Epithelial cell of esophagus (primary cell): Measurements from ENCODE around the gene EXOC3L1.

ENCODE experiments used
- DNase-seq: peaks from one replicate; pipeline ENCODE4 v3.0.0; 2010; ENCODE audit warnings: low read depth
- H3K4me3 ChIP-seq: 2 replicates; pipeline ENCODE4 v1.5.1; 2011; ENCODE audit warnings: mild to moderate bottlenecking, low read length, control low read depth
- TF ChIP-seq, protein P1 (sequence below): IDR thresholded peaks from 2 replicates; pipeline ENCODE4 v1.5.1; 2011; ENCODE audit warnings: low read depth, mild to moderate bottlenecking, low read length, control low read depth, inconsistent platforms; ENCODE audit not compliant: insufficient read depth; ENCODE audit errors: missing control alignments

Gene EXOC3L1

DNA sequence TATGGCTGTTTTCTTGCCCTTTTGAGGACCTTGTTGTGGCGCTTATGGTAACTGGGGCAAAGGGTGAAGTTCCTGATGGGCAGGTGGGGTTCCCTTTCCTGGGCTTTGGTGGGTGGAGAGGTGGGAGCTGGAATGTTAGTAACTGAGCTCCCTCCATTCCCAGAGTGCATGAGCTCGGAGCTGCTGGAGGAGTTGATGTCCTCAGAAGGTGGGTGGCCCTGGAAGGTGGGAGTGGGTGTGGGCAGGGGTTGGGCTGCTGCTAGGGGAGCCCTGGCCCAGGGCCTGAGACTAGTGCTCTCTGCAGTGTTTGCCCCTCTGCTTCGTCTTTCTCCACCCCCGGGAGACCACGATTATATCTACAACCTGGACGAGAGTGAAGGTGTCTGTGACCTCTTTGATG lies 7.8 kb upstream of the EXOC3L1 start:
- TF ChIP-seq, protein P1, sequence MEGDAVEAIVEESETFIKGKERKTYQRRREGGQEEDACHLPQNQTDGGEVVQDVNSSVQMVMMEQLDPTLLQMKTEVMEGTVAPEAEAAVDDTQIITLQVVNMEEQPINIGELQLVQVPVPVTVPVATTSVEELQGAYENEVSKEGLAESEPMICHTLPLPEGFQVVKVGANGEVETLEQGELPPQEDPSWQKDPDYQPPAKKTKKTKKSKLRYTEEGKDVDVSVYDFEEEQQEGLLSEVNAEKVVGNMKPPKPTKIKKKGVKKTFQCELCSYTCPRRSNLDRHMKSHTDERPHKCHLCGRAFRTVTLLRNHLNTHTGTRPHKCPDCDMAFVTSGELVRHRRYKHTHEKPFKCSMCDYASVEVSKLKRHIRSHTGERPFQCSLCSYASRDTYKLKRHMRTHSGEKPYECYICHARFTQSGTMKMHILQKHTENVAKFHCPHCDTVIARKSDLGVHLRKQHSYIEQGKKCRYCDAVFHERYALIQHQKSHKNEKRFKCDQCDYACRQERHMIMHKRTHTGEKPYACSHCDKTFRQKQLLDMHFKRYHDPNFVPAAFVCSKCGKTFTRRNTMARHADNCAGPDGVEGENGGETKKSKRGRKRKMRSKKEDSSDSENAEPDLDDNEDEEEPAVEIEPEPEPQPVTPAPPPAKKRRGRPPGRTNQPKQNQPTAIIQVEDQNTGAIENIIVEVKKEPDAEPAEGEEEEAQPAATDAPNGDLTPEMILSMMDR: no peak
- no peak for DNase-seq
- H3K4me3 ChIP-seq: no peak overlapping the region

- TF ChIP-seq, protein P1: no peak
- no peak overlapping the region for H3K4me3 ChIP-seq
Observed at GRCh38 chr16:67196881-67197280, 6.9 kb upstream of the EXOC3L1 start.

DNA sequence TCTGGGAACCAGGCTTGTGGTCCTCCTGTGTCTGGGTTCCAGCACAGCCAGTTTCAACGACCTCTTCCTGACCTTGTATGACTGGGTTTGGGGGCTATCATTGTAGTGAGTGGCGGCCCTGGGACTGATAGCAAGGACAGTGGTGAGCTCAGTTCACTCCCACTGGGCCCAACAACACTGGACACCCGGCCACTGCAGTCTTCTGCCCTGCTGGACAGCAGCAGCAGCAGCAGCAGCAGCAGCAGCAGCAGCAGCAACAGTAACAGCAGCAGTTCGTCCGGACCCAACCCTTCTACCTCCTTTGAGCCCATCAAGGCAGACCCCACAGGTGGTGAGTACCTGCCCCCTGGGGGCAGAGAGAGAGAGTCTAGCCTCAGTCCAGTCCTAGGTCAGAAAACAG lies 5.7 kb upstream of the EXOC3L1 start:
- TF ChIP-seq, protein P1: no peak
- H3K4me3 ChIP-seq: no peak overlapping the region
- no peak for DNase-seq

More at GRCh38 chr16:67196881-67197280, 6.9 kb upstream of the EXOC3L1 start:
- DNase-seq: no peak

GRCh38 chr16:67194260-67194659 lies 4.3 kb upstream of the EXOC3L1 start:
- no peak for DNase-seq
- H3K4me3 ChIP-seq: no peak overlapping the region
- TF ChIP-seq, protein P1: no peak

DNA sequence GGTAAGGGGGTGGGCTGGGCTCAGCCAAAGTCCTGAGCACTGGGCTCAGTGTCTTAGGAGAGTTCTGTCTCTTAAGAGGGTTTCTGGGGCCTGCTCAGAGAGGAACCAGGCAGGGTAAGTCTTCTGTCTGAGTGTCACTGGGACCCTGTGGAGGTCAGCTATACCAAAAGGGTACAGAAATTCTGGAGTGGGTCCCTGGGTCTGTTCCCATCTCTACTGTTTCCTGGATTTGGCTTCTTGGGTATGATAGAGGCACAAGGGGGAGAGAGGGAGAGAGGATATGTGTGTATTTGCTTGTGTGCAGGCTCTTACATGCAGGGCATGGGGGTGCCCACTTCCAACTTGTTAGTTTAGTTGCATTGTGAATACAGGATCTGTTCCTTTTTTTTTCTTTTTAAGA lies 3.6 kb upstream of the EXOC3L1 start:
- no peak for DNase-seq
- H3K4me3 ChIP-seq: peak overlapping the region; percentile 69
- TF ChIP-seq, protein P1: no peak

- no peak for DNase-seq
- TF ChIP-seq, protein P1: no peak
- H3K4me3 ChIP-seq: peak overlapping the region; percentile 69
Observed at GRCh38 chr16:67192781-67193361, 2.9 kb upstream of the EXOC3L1 start.

- DNase-seq: peak; percentile 95
- TF ChIP-seq, protein P1: no peak
Observed at GRCh38 chr16:67191995-67192681, 2.2 kb upstream of the EXOC3L1 start, which contains the start of gene E2F4. TSS of gene E2F4 (plus strand) at chr16:67192155. CDS start at chr16:67192228, 73 bp downstream.

More at GRCh38 chr16:67191995-67192681, 2.2 kb upstream of the EXOC3L1 start, which contains the start of gene E2F4:
- H3K4me3 ChIP-seq: peak within 1 kb of the TSS; percentile 69
